Activated CD4-positive, alpha-beta T cell treated with anti-CD3 and anti-CD28 coated beads, Interleukin-2, amount 50 U/mL, for 1 hour (primary cell): ENCODE data around the gene BCL2L1.
"Not testable (repeated sequence)": the region's sequence is repeated elsewhere in the genome, so short reads cannot be mapped to it uniquely, and the experiment has no call there.

Experiments used
- DNase-seq: peaks from one replicate; pipeline ENCODE4 v3.0.0-alpha.2; 2020

Gene BCL2L1

GRCh38 chr20:31642837-31643236 is 79.8 kb downstream of the BCL2L1 start:
- DNase-seq: no peak

- no peak for DNase-seq
Observed at GRCh38 chr20:31641391-31641790, 81.3 kb downstream of the BCL2L1 start.

- DNase-seq: no peak
Observed at GRCh38 chr20:31640259-31640658, 82.4 kb downstream of the BCL2L1 start.

GRCh38 chr20:31638816-31639215 is 83.9 kb downstream of the BCL2L1 start:
- no peak for DNase-seq

- DNase-seq: no peak
Observed at GRCh38 chr20:31638317-31638716, 84.4 kb downstream of the BCL2L1 start.

GRCh38 chr20:31637660-31638059 is 85.0 kb downstream of the BCL2L1 start, which contains the start of gene COX4I2:
Gene COX4I2 (plus strand): TSS chr20:31637912. CDS start chr20:31639018, 1,106 bp downstream.
- no peak for DNase-seq

GRCh38 chr20:31633339-31633914 is 89.2 kb downstream of the BCL2L1 start:
- no peak for DNase-seq

GRCh38 chr20:31632548-31633338 is 89.9 kb downstream of the BCL2L1 start:
- DNase-seq: no peak

GRCh38 chr20:31630187-31630790 is 92.4 kb downstream of the BCL2L1 start:
- no peak for DNase-seq

GRCh38 chr20:31628057-31628456 is 94.6 kb downstream of the BCL2L1 start:
- not testable (repeated sequence) for DNase-seq

- DNase-seq: not testable (repeated sequence)
Observed at GRCh38 chr20:31626534-31626933, 96.1 kb downstream of the BCL2L1 start.

- not testable (repeated sequence) for DNase-seq
Observed at GRCh38 chr20:31623123-31623505, 99.6 kb downstream of the BCL2L1 start.

- no peak for DNase-seq
Observed at GRCh38 chr20:31620246-31620645, 102.4 kb downstream of the BCL2L1 start.

- no peak for DNase-seq
Observed at GRCh38 chr20:31617432-31618104, 105.1 kb downstream of the BCL2L1 start.

GRCh38 chr20:31615416-31615815 is 107.3 kb downstream of the BCL2L1 start:
- no peak for DNase-seq
